Activated naive CD8-positive, alpha-beta T cell (primary cell): ENCODE measurements around the gene RPL29.

Experiments used
- H3K27ac Mint-ChIP-seq: one replicate; pipeline ENCODE4 v1.8.0; 2021; ENCODE audit warnings: mixed read lengths
- H3K27me3 Mint-ChIP-seq: one replicate; pipeline ENCODE4 v1.8.0; 2021; ENCODE audit warnings: mixed read lengths
- H3K36me3 Mint-ChIP-seq: one replicate; pipeline ENCODE4 v1.8.0; 2021; ENCODE audit warnings: mixed read lengths
- H3K4me1 Mint-ChIP-seq: one replicate; pipeline ENCODE4 v1.8.0; 2021; ENCODE audit warnings: low read depth, mixed read lengths
- H3K4me3 Mint-ChIP-seq: one replicate; pipeline ENCODE4 v1.8.0; 2021; ENCODE audit warnings: mild to moderate bottlenecking, mixed read lengths
- H3K9me3 Mint-ChIP-seq: one replicate; pipeline ENCODE4 v1.8.0; 2021; ENCODE audit warnings: low read depth, mixed read lengths

The RPL29 gene

DNA sequence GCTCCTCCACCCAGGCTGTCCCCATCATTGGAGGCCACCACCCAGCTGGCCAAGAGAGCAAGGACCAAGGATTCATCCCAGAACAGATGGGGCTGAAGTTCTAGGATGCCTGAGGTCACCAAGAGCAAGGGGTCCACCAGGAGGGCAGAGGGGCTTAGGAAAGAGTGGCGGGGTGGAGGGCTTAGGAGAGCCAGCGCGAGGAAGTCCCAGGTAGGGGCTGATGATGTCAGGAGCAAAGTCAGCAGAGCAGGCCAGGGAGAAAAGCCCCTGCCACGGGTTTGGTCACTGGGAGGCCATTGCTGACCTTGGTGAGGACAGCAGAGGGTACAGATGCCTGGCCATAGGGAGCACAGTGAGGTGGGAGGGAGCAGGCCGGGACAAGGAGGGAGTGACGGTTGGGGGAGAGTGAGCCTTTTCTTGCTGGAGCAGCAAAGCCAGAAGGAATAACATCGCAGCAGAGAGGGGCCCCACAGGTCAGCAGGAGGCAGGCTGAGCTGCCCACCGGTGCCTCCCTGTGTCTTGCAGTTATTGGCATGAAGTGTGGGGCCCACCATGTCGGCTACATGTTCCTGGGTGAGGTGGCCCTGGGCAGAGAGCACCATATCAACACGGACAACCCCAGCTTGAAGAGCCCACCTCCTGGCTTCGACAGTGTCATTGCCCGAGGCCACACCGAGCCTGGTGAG is 48.3 kb downstream of the RPL29 start:
- no peaks in the 10 kb centered on the region for H3K9me3 Mint-ChIP-seq
- H3K36me3 Mint-ChIP-seq: no peaks in the 10 kb centered on the region
- H3K4me1 Mint-ChIP-seq: peaks cover 5% of the 10 kb centered on the region
- no peak overlapping the region for H3K27ac Mint-ChIP-seq
- H3K27me3 Mint-ChIP-seq: no peaks in the 10 kb centered on the region
- H3K4me3 Mint-ChIP-seq: no peak overlapping the region

DNA sequence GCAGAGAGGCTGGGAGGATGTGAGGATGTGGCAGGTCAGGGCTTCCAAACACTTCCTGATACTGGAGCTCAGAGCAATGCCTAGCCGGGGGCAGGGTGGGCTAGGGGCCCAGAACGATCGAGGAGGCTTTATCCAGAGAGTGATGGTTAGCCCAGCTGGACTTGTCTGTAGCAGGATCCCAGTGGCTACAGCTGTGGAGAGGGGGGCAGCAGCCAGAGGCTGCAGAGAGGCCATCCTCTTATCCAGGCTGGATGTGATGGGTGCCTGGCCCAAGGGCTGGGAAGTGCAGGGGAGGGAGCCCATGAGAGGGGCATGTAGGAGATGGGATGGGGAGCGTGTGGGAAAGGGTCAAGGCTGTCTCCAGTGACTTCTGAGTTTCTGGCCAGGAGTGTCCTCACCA is 48.9 kb downstream of the RPL29 start:
- Mint-ChIP-seq H3K9me3 (no peaks in the 10 kb centered on the region), H3K36me3 (no peaks in the 10 kb centered on the region), H3K27me3 (no peaks in the 10 kb centered on the region), H3K4me3 (no peak overlapping the region), H3K27ac (no peak overlapping the region), H3K4me1 (peaks cover 6% of the 10 kb centered on the region)

DNA sequence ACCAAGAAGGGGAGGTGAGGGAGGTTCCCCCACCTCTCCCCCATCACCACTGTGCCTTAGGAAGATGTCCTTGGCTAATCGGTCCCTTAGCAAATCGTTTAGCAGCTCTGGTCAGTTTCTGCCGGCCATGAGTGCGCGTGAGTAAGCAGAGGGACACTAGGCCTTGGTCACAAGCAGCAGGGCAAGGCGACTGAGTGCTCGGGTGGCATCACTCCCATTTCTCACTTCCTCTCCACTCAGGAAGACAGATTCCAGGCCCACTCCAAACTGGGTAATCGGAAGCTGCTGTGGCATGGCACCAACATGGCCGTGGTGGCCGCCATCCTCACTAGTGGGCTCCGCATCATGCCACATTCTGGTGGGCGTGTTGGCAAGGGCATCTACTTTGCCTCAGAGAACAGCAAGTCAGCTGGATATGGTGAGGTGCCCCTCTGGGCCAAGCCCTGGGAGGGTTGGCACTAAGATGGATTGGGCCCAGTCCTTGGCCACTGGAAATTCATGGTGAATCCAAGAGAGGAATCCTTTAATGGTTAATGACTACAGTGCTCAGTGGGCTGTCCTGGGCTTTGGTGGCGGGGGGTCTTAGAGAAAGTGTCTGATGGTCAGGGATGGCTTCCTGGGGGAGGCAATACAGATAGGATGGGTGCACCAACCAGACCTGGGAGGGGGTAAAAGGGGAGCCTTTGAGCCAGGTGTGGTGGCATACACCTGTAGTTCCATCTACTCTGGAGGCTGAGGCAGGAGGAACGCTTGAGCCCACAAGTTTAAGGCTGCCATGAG is 49.6 kb downstream of the RPL29 start:
- H3K4me3 Mint-ChIP-seq: no peak overlapping the region
- H3K36me3 Mint-ChIP-seq: no peaks in the 10 kb centered on the region
- no peaks in the 10 kb centered on the region for H3K9me3 Mint-ChIP-seq
- H3K27me3 Mint-ChIP-seq: no peaks in the 10 kb centered on the region
- peaks cover 6% of the 10 kb centered on the region for H3K4me1 Mint-ChIP-seq
- H3K27ac Mint-ChIP-seq: no peak overlapping the region

DNA sequence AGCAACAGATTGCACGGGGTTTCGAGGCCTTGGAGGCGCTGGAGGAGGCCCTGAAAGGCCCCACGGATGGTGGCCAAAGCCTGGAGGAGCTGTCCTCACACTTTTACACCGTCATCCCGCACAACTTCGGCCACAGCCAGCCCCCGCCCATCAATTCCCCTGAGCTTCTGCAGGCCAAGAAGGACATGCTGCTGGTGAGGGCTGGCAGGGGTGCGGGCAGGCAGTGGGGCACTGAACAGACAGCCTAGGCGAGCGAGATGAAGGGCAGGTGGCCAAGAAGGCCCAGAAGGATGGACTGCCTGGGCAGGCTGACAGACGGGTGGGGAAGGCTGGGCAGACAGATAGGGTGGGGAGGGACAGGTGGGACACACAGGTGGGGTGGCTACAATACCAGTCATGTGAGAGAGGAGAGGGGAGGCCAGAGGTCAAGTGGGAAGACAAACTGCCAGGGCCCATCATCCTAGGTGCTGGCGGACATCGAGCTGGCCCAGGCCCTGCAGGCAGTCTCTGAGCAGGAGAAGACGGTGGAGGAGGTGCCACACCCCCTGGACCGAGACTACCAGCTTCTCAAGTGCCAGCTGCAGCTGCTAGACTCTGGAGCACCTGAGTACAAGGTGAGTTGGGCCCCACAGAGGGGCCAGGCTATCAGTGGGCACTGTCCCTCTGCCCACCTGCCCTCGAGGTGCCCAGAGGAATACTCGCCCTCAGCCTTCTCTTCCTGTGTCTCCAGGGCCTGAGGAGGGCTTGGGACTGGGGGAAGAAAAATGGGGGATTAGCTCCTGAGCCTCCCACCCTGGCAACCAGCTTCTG is 50.5 kb downstream of the RPL29 start:
- Mint-ChIP-seq H3K4me1 (peaks cover 15% of the 10 kb centered on the region), H3K9me3 (no peaks in the 10 kb centered on the region), H3K36me3 (peaks cover 4% of the 10 kb centered on the region), H3K4me3 (no peak overlapping the region), H3K27me3 (no peaks in the 10 kb centered on the region), H3K27ac (no peak overlapping the region)

DNA sequence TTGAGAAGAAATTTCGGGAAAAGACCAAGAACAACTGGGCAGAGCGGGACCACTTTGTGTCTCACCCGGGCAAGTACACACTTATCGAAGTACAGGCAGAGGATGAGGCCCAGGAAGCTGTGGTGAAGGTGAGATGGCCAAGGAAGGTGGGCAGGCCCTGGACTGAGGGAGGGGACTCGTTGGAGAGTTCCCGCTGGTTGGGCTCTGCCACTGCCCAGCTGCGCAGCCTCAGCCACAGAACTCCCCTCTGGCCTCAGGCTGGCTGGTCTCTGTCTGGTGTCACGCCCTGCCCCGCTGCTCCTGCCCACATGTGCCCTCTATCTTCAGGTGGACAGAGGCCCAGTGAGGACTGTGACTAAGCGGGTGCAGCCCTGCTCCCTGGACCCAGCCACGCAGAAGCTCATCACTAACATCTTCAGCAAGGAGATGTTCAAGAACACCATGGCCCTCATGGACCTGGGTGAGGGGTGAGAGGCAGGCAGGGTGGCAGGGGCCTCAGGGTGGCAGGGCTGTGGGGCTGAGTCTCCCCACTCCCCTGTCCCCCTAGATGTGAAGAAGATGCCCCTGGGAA is 51.2 kb downstream of the RPL29 start:
- H3K4me1 Mint-ChIP-seq: peaks cover 21% of the 10 kb centered on the region
- H3K36me3 Mint-ChIP-seq: peaks cover 4% of the 10 kb centered on the region
- H3K4me3 Mint-ChIP-seq: no peak overlapping the region
- H3K27ac Mint-ChIP-seq: peak overlapping the region; percentile 43
- no peaks in the 10 kb centered on the region for H3K9me3 Mint-ChIP-seq
- H3K27me3 Mint-ChIP-seq: no peaks in the 10 kb centered on the region
